CD4-positive, CD25-positive, alpha-beta regulatory T cell (primary cell): ENCODE data around the gene RRAS. TPM values are rescaled to one million over a fixed set of nuclear protein-coding genes. Genes with fewer than 3 reads are reported as not detected.

ENCODE experiments used
- ATAC-seq, 2 donors: fragments of 150-1000 bp; cut with Tn5 transposase; one replicate each; pipeline ENCODE4 v1.10.0; 2021; ENCODE audit warnings: low read depth in 2 of 2, moderate number of reproducible peaks in 2 of 2, moderate library complexity in 1 of 2
- DNase-seq, 3 donors: peaks; one replicate each; pipeline versions ENCODE4 v3.0.0 to v3.0.0-alpha.2; 2012 to 2022; ENCODE audit warnings: mixed read lengths in 1 of 3
- H3K27ac ChIP-seq: one replicate; pipeline ENCODE4 v1.7.0; 2013; ENCODE audit warnings: mild to moderate bottlenecking, low read length; ENCODE audit not compliant: insufficient read depth, poor library complexity, severe bottlenecking
- H3K27me3 ChIP-seq: one replicate; pipeline ENCODE4 v1.7.0; 2013; ENCODE audit warnings: low read length; ENCODE audit not compliant: control insufficient read depth, insufficient read depth
- H3K36me3 ChIP-seq: one replicate; pipeline ENCODE4 v1.7.0; 2013; ENCODE audit warnings: mild to moderate bottlenecking, low read length, moderate library complexity; ENCODE audit not compliant: control insufficient read depth, insufficient read depth
- H3K4me1 ChIP-seq: 2 replicates; pipeline ENCODE4 v1.7.0; 2013; ENCODE audit warnings: mild to moderate bottlenecking, low read length; ENCODE audit not compliant: insufficient read depth, control insufficient read depth, poor library complexity, severe bottlenecking
- H3K4me3 ChIP-seq: one replicate; pipeline ENCODE4 v1.7.0; 2013; ENCODE audit warnings: low read depth, mild to moderate bottlenecking, low read length, moderate library complexity
- H3K9me3 ChIP-seq, 2 experiments: 1 replicate in 1 of 2; 2 replicates in 1 of 2; pipeline ENCODE4 v1.7.0; 2013; ENCODE audit warnings: low read length in 2 of 2, mild to moderate bottlenecking in 1 of 2, moderate library complexity in 1 of 2; ENCODE audit not compliant: control insufficient read depth in 2 of 2
- H3K27ac Mint-ChIP-seq, 3 donors: one replicate each; pipeline ENCODE4 v1.8.0; 2020 to 2022; ENCODE audit warnings: mild to moderate bottlenecking in 3 of 3, mixed read lengths in 3 of 3, moderate library complexity in 2 of 3
- H3K27me3 Mint-ChIP-seq: one replicate; pipeline ENCODE4 v1.8.0; 2022; ENCODE audit warnings: mild to moderate bottlenecking, mixed read lengths
- H3K36me3 Mint-ChIP-seq: one replicate; pipeline ENCODE4 v1.8.0; 2020; ENCODE audit warnings: mixed read lengths
- H3K4me1 Mint-ChIP-seq, 4 donors: one replicate each; pipeline ENCODE4 v1.8.0; 2020 to 2022; ENCODE audit warnings: mixed read lengths in 4 of 4, mild to moderate bottlenecking in 1 of 4
- H3K4me3 Mint-ChIP-seq, 4 donors: one replicate each; pipeline ENCODE4 v1.8.0; 2020 to 2022; ENCODE audit warnings: mild to moderate bottlenecking in 4 of 4, mixed read lengths in 4 of 4, moderate library complexity in 3 of 4
- H3K9me3 Mint-ChIP-seq, 7 donors: one replicate each; pipeline ENCODE4 v1.8.0; 2020 to 2022; ENCODE audit warnings: mixed read lengths in 7 of 7, mild to moderate bottlenecking in 3 of 7, moderate library complexity in 2 of 7
- polyA plus RNA-seq, 4 donors: library from polyadenylated mRNA; unstranded; fragments of 300-500 nt; fragmentation: Illumina TruSeq; gene quantifications; one replicate each; pipeline ENCODE4 v1.2.3, GENCODE V29; 2021
- total RNA-seq: library from RNA; stranded (reverse); gene quantifications from one replicate; pipeline ENCODE4 v1.2.3, GENCODE V29; 2022

The RRAS gene
- total and polyA plus RNA-seq, 5 donors from 2014 or later = 4.6 to 22.1 (median 19.1) TPM

DNA sequence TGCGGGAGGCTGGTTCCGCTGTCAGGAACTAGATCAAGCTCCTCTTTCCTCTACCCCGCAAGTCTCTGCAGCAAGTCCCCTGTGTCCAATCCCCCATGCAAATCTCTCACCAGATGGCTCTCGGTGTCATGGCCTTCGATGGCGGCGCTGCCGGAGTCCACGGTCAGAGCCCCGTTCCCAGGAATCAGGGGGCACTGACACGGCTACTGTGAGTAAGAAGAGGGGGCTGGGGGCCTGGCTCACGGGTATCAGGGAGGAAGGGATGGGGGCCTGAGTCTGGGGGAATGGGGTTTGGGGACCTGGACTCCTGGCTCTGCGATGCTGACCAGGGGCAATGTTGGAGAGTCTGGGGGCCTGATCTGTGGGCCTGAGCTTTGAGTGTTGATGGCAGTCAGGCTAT is 6.1 kb upstream of the RRAS start:
- Histone ChIP-seq H3K27me3 (no peaks in the 10 kb centered on the region), H3K27ac (no peak overlapping the region), H3K36me3 (peaks cover 34% of the 10 kb centered on the region), H3K4me3 (no peak overlapping the region), H3K9me3 (no peaks in the 10 kb centered on the region), H3K4me1 (peaks cover 30% of the 10 kb centered on the region)
- no peak for ATAC-seq
- Mint-ChIP-seq H3K4me3 (peak overlapping the region in 2 of 4 donors; percentile 3 to 43), H3K9me3 (no peaks in the 10 kb centered on the region), H3K27ac (no peak overlapping the region), H3K36me3 (peaks cover 16% of the 10 kb centered on the region), H3K4me1 (peaks cover 8 to 49% (median 29%) of the 10 kb centered on the region in 4 donors), H3K27me3 (peaks cover 4% of the 10 kb centered on the region)
- DNase-seq = no peak

DNA sequence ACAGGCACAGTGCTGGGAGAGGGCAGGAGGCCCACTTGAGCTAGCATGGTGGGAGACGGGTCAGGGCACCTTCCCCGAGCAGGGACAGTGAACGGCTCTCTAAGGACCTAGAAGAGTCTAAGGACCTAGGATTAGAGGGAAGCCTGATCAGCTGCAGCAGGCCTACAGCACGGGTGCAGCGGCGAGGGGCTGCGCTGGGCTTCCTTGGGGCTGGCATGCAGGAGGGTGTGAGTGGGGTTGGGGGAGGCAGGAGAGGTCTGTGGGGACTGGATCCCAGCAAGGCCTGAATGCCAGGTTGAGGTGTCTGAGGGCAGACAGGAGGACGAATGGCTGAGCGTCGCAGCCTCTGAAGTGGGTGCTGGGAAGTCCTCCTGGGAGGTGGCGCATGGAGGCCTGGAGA is 5.6 kb upstream of the RRAS start:
- Histone ChIP-seq H3K4me1 (peaks cover 34% of the 10 kb centered on the region), H3K27me3 (no peaks in the 10 kb centered on the region), H3K9me3 (no peaks in the 10 kb centered on the region), H3K36me3 (peaks cover 33% of the 10 kb centered on the region), H3K4me3 (no peak overlapping the region), H3K27ac (no peak overlapping the region)
- Mint-ChIP-seq H3K9me3 (no peaks in the 10 kb centered on the region), H3K27me3 (peaks cover 4% of the 10 kb centered on the region), H3K4me3 (peak overlapping the region in 2 of 4 donors; percentile 3 to 43), H3K27ac (peak overlapping the region in 1 of 3 donors; percentile 51), H3K4me1 (peaks cover 8 to 53% (median 31%) of the 10 kb centered on the region in 4 donors), H3K36me3 (peaks cover 16% of the 10 kb centered on the region)
- DNase-seq (no peak), ATAC-seq (no peak)

DNA sequence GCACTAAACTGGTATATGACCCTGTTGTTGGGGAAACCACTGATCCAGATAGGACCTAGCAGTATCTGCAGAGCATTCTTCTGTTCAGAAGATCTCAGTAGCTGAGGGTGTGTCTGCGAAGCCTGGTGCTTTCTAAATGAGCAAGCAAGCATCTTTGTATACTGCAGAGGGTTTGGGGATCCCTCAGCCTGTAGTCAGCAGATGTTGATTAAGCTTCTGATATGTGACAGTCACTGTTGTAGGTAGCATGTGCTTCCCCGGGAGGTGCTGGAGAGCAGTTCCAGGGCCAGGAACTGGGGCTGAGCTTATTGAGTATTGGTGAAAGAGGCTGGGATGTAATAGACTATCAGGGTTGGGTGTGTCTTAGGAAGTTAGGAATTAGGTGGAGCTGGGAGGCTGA is 3.5 kb upstream of the RRAS start:
- H3K4me3 ChIP-seq = peak overlapping the region; percentile 90
- H3K27ac ChIP-seq = peak overlapping the region; percentile 93
- Mint-ChIP-seq H3K27me3 (peaks cover 4% of the 10 kb centered on the region), H3K27ac (peak overlapping the region; percentile 65 to 98 (median 97)), H3K4me1 (peaks cover 8 to 67% (median 33%) of the 10 kb centered on the region in 4 donors), H3K9me3 (no peaks in the 10 kb centered on the region), H3K36me3 (peaks cover 9% of the 10 kb centered on the region), H3K4me3 (peak overlapping the region; percentile 43 to 94 (median 88))
- H3K27me3 ChIP-seq = no peaks in the 10 kb centered on the region
- DNase-seq (peak in 1 of 3 donors; percentile 55), ATAC-seq (no peak)
- H3K9me3 ChIP-seq = no peaks in the 10 kb centered on the region
- H3K4me1 ChIP-seq = peaks cover 45% of the 10 kb centered on the region
- H3K36me3 ChIP-seq = peaks cover 20% of the 10 kb centered on the region

DNA sequence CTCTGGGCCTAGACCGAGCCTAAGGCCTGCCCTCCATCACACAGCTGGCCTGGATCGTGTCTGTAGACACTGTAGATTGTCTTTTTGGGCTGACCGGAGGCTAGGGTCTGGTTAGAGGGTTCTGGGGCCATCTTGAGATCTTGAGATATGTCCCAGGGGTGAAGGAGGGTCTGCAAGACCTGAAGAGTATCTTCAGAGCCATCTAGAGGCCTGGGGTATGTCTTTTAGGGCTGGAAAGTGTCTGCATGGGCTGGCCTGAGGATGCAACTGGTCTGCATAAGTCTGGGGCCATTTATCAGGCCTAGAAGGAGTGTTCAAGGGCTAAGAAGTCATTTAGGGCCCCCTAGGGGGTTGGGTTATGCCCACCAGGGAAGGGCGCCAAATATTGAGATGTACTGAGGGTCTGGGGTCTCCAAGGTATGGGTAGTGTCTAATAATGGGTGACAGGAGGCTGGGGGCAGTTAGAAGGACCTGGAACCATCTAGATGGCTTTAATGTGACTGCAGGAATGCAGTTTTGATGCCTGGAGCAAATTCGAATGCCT is 2.6 kb upstream of the RRAS start:
- Mint-ChIP-seq H3K27me3 (peaks cover 4% of the 10 kb centered on the region), H3K36me3 (peaks cover 9% of the 10 kb centered on the region), H3K4me1 (peaks cover 8 to 74% (median 37%) of the 10 kb centered on the region in 4 donors), H3K9me3 (no peaks in the 10 kb centered on the region), H3K27ac (peak overlapping the region; percentile 97 to 98 (median 97)), H3K4me3 (peak overlapping the region; percentile 83 to 95 (median 93))
- DNase-seq (no peak), ATAC-seq (no peak)
- H3K27me3 ChIP-seq = no peaks in the 10 kb centered on the region
- H3K4me3 ChIP-seq = peak overlapping the region; percentile 90
- H3K27ac ChIP-seq = peak overlapping the region; percentile 93
- no peaks in the 10 kb centered on the region for H3K9me3 ChIP-seq
- H3K36me3 ChIP-seq = peaks cover 15% of the 10 kb centered on the region
- H3K4me1 ChIP-seq = peaks cover 54% of the 10 kb centered on the region

DNA sequence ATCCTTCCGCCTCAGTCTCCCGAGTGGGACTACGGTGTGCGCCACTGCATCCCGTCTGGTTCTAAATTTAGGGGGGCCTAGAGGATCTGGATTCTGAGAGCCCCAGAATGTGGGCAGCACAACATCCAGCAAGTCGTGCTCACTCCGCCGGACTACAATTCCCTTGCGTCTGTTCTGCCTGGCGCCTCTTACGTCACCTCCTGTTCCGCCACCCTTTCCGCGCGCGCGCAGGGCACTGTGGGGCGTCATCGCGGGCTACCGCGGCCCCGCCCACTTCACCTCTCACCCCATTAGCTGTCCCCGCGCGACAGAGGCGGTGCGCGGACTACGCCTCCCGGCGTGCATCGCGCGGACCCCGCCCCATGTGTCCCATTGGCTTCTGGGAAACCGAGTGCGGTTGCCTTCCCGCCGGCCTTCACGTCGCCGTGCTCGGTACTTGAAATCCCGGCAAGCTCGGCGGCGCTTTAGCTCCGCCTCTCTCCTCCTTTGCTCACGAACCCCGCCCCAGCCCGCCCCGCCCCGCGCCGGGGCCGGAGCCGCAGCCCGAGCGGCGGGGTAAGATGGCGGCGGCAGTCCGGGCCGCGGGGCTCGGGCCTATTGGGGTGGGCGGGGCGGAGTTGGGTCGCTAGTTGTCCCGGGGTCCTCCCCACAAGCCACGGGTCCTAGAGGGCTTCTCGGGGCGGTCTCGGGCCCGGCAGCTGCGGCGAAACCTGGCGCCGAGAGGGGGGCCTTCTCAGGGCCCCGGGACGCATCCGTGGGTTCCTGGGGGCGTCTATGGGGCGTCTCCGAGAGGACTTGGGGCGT is 1.9 kb upstream of the RRAS start, which contains the start of gene SCAF1:
TSS of gene SCAF1 (plus strand) at position 522 of the 804 bp plus-strand sequence. CDS start 2,818 bp downstream, outside the sequence.
- H3K9me3 ChIP-seq = no peaks in the 10 kb centered on the region
- H3K27me3 Mint-ChIP-seq = peaks cover 4% of the 10 kb centered on the region
- ATAC-seq (peak; percentile 72 to 73), DNase-seq (peak; percentile 98 to 100 (median 100))
- H3K4me1 ChIP-seq = peaks cover 55% of the 10 kb centered on the region
- peak within 1 kb of the TSS; percentile 93 for H3K27ac ChIP-seq
- H3K27me3 ChIP-seq = no peaks in the 10 kb centered on the region
- H3K36me3 ChIP-seq = peaks cover 9% of the 10 kb centered on the region
- H3K36me3 Mint-ChIP-seq = peaks cover 4% of the 10 kb centered on the region
- no peaks in the 10 kb centered on the region for H3K9me3 Mint-ChIP-seq
- H3K27ac Mint-ChIP-seq = peak within 1 kb of the TSS; percentile 97 to 98 (median 98)
- H3K4me3 ChIP-seq = peak within 1 kb of the TSS; percentile 90
- peaks cover 8 to 72% (median 37%) of the 10 kb centered on the region in 4 donors for H3K4me1 Mint-ChIP-seq
- H3K4me3 Mint-ChIP-seq = peak within 1 kb of the TSS; percentile 83 to 95 (median 93)

DNA sequence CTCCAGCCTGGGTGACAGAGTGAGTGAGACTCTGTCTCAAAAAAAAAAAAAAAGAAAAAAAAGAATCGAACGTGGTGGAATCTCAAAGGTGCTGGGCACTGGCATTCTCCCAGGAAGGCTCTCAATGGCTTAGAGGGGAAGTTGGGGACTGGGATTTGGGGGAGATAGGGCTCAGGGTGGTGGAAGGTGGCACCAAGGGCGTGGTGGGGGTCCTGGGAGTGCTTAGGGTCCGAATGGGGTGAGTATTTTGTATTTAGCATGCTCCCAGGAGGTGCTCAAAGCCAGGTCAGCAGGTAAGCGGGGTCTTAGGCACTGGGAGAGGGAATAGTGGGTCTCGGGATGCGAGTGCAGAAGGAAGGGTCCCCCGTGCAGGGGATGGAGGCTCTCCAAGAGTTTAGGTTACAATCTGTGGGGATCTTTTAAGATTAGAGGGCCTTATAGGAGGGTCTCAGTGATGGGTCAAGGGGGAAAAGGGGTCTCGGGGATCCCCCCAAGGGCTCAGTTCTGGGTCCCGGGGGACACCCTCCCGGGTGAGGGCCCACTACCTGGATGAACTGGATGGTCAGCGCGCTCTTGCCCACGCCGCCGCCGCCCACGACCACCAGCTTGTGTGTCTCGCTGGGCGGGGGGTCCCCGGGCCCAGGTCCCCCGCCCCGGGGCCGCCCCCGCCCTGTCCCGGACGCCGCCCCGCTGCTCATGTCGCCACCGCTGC is 386 bp downstream of the RRAS start:
- H3K9me3 Mint-ChIP-seq = no peaks in the 10 kb centered on the region
- DNase-seq = no peak
- peaks cover 8 to 71% (median 35%) of the 10 kb centered on the region in 4 donors for H3K4me1 Mint-ChIP-seq

DNA sequence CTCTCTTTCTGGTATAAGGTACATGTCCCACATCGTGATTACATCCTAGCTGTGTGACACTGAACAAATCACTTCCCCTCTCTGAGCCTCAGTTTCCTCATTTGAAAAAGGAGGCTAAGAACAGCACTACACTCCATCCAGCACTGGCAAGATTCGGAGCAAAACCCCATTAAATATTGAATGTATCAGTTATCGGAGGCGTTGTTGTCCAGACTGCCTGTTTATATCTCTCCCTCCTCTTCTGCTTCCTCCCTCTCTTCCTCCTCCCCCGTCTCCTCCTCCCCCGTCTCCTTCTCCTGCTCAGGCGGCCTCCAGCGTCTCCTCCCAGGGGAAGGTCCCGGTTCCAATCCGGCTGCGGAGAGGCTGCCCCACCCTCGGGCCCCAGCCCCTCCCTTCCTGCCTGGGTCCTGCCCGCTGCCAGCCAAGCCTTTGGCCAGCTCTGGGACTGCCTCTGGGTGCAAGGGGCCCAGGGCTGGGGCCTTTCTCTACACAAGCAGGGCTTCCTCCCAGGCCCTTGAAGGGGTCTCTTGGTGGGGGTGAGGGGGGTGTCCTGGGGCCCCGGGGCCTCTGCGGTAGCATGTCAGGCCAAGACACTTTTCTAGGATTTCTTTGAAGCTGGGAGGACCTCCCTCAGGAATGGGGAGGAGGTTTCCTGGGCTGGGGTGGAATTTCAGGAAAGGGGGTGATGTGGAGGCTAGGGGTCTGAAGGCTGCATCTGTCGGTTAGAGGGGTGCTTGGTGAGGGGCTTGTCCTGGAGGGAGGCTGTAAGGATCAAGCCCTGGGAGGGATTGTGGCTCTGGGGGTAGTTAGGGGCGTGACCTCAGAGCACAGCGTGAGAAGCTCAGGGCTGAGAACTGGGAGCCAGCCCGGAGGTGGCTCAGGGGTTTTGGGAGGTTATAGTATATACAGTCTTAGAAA is 1.9 kb downstream of the RRAS start:
- Histone ChIP-seq H3K4me1 (peaks cover 42% of the 10 kb centered on the region), H3K9me3 (no peaks in the 10 kb centered on the region), H3K27me3 (no peaks in the 10 kb centered on the region), H3K4me3 (no peak overlapping the region), H3K36me3 (no peaks in the 10 kb centered on the region), H3K27ac (no peak overlapping the region)
- peak overlapping the region; percentile 54 to 83 (median 60) for H3K4me3 Mint-ChIP-seq
- no peaks in the 10 kb centered on the region for H3K9me3 Mint-ChIP-seq
- peaks cover 0 to 57% (median 21%) of the 10 kb centered on the region in 4 donors for H3K4me1 Mint-ChIP-seq
- peaks cover 4% of the 10 kb centered on the region for H3K27me3 Mint-ChIP-seq
- H3K27ac Mint-ChIP-seq = peak overlapping the region; percentile 84 to 98 (median 93)
- DNase-seq (no peak), ATAC-seq (no peak)
- no peaks in the 10 kb centered on the region for H3K36me3 Mint-ChIP-seq

More for the DNA sequence above, 386 bp downstream of the RRAS start:
- no peaks in the 10 kb centered on the region for H3K36me3 ChIP-seq
- peak overlapping the region; percentile 57 for H3K4me3 ChIP-seq
- Mint-ChIP-seq H3K27ac (peak overlapping the region; percentile 77 to 98 (median 97)), H3K4me3 (peak overlapping the region; percentile 82 to 94 (median 88)), H3K36me3 (no peaks in the 10 kb centered on the region), H3K27me3 (peaks cover 4% of the 10 kb centered on the region)
- ATAC-seq = no peak
- no peaks in the 10 kb centered on the region for H3K27me3 ChIP-seq
- no peaks in the 10 kb centered on the region for H3K9me3 ChIP-seq
- H3K4me1 ChIP-seq = peaks cover 51% of the 10 kb centered on the region
- H3K27ac ChIP-seq = peak overlapping the region; percentile 93
